HG03097 (cell line): ENCODE measurements around the gene LTB.

Experiments
- ATAC-seq: cut with Tn5 transposase; IDR thresholded peaks from one replicate; pipeline ENCODE4 v1.9.1; 2021; ENCODE audit not compliant: unreplicated experiment, low FRiP score

Gene LTB, protein sequence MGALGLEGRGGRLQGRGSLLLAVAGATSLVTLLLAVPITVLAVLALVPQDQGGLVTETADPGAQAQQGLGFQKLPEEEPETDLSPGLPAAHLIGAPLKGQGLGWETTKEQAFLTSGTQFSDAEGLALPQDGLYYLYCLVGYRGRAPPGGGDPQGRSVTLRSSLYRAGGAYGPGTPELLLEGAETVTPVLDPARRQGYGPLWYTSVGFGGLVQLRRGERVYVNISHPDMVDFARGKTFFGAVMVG

DNA sequence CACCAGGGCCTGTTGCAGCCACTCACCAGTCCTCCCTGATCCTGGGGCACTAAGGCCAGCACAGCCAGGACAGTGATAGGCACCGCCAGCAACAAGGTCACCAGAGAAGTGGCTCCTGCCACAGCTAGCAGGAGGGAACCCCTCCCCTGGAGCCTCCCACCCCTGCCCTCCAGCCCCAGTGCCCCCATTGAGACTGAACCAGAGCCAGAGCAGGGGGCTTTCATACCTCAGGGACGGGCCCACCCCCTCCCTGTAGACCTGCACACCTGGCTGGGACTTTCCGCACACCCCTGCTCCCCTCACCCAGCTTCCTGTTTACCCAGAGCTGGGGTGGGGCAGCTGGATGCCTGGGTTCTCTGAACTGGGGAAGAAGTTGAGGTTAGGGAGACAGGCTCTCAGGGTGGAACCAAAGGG lies at the start of gene LTB:
Gene LTB (minus strand): TSS at position 195 of the 414 bp plus-strand sequence. CDS start 7 bp downstream, at position 188.
- no peak for ATAC-seq

DNA sequence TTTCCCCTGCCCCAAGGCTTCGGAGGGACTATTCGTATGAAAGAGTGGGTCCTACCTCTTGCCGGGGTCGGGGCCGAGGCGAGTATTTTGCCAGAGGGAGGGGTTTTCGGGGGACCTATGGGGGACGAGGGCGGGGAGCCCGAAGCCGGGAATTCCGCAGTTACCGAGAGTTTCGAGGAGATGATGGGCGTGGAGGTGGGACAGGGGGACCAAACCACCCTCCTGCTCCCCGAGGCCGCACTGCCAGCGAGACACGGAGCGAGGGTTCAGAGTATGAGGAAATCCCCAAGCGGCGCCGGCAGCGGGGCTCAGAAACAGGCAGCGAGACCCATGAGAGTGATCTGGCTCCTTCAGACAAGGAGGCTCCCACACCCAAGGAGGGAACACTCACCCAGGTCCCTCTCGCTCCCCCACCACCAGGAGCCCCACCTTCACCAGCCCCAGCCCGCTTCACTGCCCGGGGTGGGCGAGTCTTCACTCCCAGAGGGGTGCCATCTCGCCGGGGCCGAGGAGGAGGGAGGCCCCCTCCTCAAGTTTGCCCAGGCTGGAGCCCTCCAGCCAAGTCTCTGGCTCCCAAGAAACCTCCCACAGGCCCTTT lies 49.6 kb upstream of the LTB start:
- ATAC-seq, result no peak

DNA sequence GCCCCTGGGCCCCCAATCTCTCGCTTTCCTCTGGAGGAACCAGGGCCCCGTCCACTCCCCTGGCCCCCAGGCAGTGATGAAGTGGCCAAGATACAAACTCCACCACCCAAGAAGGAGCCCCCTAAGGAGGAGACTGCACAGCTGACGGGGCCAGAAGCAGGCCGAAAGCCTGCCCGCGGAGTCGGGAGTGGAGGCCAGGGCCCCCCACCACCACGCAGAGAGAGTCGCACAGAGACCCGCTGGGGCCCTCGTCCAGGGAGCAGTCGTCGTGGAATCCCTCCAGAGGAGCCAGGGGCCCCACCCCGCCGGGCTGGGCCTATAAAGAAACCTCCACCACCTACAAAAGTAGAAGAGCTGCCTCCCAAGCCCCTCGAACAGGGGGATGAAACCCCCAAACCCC lies 49.0 kb upstream of the LTB start:
- no peak for ATAC-seq

DNA sequence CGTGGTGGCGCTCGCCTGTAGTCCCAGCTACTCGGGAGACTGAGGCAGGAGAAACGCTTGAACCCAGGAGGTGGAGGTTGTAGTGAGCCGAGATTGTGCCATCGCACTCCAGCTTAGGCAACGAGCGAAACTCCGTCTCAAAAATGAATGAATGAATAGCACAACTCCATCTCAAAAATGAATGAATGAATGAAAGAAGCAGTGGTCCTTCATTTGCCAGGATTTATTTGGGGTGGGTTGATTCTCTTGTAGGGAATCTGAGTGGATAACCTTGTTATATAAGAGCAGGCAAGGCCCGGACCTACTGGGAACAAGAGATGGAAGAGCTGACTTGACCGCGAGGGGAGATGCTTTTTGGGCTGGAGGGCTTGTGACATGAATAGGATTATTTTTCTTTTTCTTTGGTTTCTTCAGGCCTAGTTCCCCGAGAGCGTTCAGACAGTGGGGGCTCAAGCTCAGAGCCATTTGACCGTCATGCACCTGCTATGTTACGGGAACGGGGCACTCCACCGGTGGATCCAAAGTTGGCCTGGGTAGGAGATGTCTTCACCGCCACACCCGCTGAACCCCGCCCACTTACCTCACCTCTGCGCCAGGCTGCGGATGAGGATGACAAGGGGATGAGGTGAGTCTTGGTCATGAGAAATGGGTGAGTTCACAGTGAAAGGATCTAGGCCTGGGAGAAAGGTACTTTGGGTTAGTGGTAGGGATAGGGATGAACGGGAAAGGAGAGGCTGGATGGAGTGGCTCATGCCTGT lies 48.1 kb upstream of the LTB start:
- ATAC-seq, result no peak

DNA sequence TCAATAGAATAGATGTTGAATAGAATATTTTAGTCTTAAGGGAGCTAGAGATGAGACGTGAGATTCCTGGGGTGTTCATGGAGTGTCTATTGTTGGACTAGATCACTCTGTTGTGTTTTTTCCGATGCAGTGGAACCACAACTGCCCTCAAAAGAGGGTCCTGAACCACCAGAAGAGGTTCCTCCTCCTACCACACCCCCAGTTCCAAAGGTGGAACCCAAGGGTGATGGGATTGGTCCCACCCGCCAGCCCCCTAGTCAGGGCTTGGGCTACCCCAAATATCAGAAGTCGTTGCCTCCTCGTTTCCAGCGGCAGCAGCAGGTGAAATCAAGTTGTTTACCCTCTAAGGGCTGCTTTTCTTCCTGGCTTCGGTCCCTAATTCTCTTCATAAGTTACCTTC lies 46.8 kb upstream of the LTB start:
- ATAC-seq, result no peak

DNA sequence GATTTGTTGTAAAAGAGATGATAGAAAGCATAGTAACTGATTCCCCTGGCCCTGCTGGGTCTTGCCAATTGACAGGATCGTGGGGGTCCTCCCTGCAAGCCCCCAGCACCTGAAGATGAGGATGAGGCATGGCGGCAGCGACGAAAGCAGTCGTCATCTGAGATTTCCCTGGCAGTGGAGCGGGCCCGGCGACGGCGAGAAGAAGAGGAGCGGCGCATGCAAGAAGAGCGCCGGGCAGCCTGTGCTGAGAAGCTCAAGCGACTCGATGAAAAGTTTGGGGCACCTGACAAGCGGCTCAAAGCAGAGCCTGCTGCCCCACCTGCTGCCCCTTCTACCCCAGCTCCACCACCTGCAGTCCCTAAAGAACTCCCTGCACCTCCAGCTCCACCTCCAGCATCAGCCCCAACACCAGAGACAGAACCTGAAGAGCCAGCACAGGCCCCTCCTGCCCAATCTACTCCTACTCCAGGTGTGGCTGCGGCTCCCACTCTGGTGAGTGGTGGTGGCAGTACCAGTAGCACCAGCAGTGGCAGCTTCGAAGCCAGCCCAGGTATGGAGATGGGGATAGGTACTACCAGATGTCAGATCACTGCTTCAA lies 45.6 kb upstream of the LTB start:
- ATAC-seq, result no peak

DNA sequence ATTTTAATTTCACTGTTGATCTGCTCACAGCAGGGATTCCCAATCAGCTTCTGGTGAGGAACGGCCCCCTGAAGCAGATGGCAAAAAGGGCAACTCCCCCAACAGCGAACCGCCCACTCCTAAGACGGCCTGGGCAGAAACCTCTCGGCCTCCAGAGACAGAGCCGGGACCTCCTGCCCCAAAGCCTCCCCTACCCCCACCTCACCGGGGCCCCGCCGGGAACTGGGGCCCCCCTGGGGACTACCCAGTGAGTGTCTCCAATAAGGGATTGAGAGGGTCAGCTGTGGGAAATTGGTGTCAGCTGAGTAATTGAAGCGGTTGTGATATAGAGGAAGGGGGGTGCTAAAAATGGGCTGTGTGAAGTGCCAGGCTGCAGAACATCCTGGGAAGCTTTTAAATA lies 44.7 kb upstream of the LTB start:
- ATAC-seq, result no peak

DNA sequence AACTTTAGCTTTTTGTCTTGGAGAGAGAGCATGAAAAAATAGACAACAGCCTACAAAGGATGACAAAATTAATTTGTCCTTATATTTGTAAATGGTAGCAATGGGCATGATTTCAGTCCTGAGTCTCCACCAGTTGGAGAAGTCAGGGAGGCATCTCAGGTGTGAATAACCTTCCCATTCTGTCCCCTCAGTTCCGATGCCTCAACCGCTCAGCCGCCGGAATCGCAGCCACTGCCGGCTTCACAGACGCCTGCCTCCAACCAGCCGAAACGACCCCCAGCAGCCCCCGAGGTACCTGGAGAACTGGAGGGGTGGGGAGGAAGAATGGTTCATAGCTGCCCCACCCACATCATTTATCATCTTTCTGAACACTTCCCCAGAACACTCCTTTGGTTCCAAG lies 41.8 kb upstream of the LTB start:
- ATAC-seq, result no peak

DNA sequence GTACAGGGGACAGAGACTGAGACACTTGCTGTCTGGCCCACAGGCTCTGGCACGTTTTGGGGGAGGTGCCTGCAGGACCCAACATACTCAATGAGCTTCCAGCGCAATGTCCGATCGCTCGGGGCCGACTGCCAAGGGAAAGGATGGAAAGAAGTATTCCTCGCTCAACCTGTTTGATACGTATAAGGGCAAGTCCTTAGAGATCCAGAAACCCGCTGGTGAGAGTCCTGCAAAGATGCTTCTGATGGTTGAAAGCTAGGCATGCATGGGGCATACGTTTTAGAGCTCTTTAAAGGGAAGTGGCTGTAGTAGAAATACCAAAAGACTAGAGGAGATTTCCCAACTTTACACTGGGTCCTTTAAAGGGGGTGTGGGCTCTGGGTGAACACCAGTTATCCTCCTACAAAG lies 40.5 kb upstream of the LTB start:
- ATAC-seq, result no peak

DNA sequence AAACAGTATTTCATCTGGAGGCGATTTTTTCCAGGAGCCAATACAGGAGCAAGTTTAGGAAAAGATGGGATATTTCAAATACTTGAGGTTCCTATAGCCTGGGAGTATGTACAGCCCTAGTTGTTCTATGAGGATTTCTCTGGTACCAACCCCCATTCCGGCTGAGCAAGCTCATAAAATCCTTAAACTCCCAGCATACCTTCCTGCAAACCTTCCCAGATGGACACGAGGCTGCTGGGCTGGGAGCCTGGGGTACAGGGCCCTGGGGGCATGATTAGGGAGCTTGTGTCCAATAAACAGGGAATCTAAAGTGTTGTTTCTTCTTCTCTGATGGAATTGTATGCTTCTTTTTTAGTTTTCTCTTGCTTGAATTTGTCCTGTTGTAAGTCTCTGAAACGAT lies 39.8 kb upstream of the LTB start:
- ATAC-seq, result no peak

DNA sequence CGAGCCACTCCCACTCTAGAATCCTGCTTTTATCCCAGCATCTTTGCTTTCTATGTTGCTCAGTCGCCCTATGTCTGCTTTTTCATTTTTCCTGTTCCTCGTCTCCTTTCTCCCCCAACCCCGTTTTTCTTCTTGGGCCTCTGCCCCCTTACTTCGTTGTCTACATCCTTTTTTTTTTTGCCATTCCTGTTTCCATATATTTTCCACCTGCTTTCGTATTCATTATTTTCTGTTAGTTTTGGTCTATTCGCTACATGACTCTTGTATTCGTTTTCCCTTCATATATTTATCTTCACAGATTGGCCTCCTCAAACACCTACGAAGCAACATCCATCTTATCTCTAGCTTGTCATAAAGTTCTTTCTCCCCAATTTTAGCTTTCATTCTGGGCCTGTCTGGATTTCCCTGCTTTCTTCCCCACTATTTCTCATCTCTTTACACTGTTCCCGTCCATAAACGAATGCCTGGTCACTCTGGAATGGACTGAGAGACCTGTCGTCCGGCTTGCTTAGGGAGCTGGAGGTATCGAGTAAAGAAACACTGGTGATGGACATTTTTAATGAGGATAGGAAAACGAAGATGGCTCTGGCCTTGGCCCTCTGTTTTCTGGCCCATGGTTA lies 39.2 kb upstream of the LTB start:
- peak; percentile 1 for ATAC-seq

DNA sequence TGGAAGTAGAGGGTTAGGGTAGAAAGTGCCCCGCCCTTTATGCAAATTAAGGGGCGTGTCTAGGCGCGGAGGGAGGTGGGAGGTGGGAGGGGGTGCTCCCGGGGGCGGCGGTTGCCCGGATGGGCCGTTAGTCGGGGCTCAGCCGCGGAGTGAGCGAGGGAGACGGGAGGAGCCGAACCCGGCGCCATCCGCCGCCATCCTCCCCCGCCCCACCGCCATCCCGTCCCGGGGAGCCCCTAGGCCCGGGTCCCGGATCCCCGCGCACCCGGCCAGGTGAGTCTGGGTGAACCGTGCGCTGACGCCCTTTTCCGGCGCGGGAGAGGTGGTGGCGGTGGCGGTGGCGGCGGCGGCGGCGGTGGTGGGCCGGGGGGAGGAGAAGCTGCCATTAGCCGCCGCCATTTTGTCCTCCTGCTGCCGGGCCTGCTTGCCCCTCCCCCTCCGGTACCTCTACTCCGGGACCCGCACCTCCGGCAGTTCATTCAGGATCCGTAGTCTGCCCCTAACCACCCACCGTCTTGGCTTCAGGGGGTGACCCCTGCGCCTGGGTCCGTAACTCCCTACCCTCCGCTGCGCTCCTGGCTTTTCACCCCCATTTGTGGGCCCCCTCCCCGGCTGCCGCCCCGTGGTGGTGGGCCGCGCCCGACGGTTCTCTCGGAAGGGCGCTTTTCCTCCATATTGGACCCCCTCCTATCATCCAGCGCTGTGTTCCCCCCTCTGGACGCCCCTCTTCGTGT lies 38.5 kb upstream of the LTB start, which contains the start of gene PRRC2A:
Gene PRRC2A (plus strand): TSS at position 130 of the 734 bp plus-strand sequence. CDS start 2,075 bp downstream, outside the sequence.
- ATAC-seq, result peak; percentile 55

DNA sequence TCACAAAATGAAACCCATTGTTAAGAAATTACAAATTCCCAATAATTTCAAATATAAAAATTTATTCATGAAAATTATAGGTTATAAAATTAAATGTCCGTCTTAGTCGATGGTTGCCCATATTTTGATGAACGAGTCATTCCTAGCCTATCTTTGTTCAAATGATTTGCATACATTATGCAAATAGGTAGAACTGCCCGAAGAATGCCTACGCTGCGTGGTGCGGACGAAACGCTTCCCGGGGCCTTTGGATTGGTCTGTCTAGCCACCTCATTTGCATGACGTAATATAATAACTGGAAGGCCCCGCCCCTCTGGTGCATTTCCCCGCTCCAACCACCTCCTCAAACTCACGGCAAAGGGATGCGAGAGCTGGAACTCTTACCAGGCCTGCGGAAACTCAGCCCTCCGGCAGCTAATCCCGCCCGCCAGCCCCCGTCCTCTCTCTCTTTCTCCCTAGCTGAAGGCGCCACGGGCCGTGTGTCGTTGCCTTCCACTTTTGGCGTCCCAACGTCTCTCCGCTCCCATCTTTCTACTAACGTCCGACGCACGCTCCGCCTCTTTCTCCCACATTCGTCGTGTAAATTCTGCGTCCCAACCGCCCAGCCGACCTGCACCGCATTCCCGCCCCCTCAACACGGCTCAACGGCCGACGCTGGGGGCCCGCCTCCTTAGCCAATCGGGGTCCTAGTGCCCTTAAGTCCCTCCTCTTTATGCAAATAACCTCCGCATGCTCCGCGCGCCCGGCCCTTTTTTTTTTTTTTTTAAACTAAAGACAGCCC lies 37.8 kb upstream of the LTB start:
- peak; percentile 76 for ATAC-seq

DNA sequence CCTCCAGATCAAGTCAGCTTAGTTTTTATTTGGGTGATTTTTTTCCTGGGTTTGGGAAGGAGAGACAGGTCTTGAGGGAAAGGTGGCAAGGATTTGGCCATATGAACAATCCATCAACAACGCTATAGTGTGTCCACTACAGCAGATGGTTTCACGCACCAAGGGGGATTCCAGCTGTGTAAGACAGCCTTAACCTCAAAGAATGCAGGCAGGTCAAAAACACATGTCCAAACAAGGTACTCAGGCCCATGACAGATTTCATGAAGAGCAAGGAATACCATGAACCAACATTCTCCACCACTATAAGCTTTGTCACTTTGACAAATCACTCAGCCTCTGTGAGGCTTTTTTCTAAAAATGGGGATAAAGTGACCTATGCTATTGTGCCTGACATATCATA lies 34.8 kb upstream of the LTB start:
- ATAC-seq, result no peak

DNA sequence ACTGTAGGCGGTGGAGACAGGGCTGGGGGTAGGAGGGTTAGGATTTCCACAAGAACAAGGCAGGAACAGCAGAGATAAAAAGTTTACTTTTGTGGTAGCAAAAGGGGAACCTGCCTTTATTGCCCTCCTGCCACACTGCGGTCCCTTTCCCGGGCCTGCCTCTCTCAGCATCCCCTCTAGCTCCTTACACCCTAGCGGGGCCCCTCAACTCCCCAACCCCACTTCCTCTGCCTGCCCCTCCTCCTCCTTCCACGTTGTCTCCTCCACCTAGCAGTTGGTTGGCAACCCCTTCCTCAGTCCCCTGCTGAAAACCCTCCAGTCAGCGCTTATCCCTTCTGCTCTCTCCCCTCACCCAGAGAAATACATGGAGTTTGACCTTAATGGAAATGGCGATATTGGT lies 33.5 kb upstream of the LTB start:
- no peak for ATAC-seq

DNA sequence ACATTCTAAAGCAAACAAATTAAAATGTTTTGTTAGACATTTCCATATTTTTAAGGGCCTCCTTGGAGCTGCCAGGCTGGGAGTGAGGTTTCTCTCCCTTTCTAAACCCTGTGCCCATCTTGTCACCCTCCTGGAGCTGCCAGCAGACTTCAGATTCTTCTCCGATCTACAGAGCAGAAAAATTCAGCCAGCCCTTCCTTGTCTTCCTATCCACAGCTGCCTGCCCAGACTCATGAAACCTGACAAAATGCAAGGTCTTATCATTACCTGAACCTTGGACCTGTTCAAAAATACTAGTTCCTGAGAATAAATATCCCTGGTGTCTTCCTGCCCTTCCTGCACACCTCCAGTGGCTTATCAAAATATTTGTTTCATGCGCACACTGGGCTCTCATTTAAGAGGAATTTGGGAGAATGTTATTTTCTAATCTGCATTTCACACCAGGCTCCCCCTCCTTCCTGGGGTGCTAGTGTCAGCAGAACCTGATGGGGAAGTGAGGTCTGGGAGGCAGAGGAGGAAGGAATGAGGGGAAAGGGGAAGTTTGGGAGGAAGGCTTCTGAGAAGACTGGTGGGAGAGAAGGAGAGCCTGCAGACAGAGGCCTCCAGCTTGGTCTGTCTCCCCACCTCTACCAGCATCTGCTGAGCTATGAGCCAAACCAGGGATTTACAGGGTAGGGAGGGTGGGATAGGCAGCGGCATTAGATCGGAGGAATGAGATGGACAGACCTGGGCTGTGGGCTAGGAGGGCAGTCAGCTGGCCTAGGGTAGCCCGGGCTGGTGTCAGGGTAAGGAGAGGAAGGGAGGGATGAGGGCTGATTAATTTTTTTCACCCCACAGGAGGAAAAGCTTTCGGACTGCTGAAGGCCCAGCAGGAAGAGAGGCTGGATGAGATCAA lies 32.7 kb upstream of the LTB start, which contains the start of gene AIF1:
Gene AIF1 (plus strand): TSS at position 551 of the 895 bp plus-strand sequence. CDS start 96 bp downstream, at position 647.
- no peak for ATAC-seq

DNA sequence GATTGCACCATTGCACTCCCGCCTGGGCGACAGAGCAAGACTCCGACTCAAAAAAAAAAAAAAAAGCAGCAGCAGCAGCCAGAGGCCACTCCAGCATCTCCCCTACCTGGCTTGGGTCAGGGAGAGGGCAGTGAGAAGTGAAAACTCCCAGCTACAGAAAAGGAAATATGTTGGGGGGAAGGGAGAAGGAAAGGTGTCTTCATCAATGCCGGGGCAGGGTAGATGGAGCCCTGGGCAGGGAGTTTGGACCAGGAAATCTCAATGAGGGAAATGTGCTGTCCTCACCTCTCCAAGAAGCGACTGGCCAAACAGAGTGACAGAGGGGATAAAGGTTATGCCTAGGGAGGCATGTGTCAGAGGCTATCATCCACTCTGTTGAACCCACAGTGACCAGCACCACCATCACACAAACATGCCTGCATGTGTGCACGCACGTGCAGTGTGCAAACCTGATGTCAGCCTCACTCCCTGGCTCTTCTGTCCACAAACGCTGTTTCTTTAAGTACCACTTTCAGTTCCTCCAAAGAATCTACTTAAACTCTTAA lies 31.9 kb upstream of the LTB start:
- no peak for ATAC-seq

DNA sequence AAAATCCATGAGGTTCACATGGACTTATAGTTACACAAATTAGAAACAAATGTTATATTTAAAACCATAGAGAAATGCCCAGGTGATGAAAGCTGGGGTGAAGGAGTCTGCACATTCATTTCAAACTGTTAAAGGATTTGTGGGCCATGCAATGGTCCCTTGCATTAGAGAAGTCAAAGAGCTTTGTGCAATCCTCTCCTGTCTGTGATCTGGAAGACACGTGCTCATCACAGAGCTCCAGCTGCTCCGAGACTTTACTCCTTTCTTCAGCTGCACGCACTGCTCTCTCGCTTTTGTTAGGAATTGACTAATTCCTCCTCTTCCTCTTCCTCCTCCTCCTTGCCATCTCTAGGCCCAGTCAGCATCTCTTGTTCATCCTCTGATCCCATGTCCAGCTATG lies 28.7 kb upstream of the LTB start:
- ATAC-seq, result no peak
